HG03196 (cell line): ENCODE data around the gene GRID1.

Experiments used
- ATAC-seq: cut with Tn5 transposase; IDR thresholded peaks from one replicate; pipeline ENCODE4 v1.9.1; 2021; ENCODE audit not compliant: unreplicated experiment

Gene GRID1

DNA sequence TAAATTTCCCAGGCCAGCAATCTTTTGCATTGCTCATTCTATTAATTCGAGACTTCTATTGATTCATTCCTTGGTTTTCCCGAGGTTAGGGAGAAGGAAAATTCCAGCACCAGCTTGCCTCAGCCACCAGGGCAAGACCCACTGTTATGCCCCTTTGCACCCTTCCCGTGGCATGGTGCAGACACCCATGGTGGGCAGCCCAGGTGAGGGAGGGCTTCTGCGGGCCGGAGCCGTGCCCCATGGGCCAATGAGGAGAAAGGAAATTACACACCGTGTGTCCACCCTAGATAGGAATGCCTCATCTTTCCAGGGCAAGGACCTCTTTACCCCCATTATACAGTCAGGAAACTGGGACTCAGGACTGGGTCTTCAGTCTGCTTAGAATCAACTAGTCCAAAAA lies 4.5 kb upstream of the GRID1 start:
- ATAC-seq, result no peak

DNA sequence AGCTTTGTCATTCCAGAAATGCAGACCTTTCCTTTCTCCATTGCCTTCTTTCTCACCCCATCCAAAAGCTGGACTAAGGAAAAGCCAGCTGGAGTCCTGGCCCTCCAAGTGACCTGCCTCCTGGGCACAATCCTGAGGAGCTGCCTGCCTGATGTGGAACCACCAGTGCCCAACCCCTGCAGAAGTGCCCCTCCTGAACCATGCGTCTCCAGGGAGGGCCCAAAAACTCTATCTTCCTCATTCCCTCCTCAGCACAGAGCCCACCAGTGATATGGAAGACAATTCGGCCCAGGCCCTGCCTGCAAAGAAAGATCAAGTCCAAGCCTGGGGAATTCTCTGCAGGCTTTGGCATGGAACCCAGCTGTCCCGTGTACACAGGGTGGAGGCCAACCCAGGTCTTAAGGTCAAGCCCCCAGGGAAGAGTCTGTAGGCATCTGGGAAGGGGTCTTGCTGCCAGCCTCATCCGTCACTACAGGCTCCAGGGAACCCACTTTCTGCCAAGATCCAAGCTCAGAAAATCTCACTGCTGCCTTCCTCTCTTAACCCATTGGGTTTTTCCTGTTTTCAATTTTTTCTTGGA lies 3.5 kb upstream of the GRID1 start:
- ATAC-seq, result no peak

DNA sequence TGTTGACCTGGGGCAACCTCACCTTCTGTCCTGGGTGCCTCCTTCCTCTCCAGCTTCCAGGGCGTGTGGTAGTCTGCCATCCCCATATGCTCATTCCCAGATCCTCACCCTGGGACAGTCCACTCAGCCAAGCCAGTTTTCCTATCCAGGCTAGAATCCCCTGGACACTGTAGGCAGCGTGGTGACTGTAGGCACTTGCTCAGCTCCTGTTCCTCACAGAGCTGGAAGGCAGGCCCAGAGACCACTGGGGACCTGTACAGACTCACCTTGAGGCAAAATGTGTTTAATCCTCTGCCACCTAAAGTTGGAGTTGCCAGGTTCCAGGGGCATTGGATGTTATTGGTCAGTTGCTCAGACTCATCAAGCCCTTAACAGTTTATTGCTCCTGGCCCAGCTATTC lies 2.4 kb upstream of the GRID1 start:
- no peak for ATAC-seq

DNA sequence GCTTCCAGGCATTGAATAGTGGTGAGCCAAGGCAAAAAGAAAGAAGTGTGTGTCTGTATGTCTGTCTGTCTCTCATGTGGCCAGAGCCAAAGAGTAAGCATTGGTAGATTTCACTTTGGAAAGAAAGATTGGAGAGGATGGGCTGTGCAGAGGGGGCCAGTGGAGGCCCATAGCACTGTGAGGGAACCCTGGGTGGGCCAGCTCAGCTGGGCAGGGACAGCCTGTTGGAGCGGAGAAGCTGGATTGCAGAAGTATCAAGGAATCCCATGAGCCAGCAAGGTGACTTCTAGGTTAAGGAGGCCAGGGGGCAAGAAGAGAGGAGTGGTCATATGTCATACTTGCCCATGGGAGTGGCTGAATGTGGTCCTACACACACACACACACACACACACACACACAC lies 1.5 kb upstream of the GRID1 start:
- ATAC-seq, result no peak

DNA sequence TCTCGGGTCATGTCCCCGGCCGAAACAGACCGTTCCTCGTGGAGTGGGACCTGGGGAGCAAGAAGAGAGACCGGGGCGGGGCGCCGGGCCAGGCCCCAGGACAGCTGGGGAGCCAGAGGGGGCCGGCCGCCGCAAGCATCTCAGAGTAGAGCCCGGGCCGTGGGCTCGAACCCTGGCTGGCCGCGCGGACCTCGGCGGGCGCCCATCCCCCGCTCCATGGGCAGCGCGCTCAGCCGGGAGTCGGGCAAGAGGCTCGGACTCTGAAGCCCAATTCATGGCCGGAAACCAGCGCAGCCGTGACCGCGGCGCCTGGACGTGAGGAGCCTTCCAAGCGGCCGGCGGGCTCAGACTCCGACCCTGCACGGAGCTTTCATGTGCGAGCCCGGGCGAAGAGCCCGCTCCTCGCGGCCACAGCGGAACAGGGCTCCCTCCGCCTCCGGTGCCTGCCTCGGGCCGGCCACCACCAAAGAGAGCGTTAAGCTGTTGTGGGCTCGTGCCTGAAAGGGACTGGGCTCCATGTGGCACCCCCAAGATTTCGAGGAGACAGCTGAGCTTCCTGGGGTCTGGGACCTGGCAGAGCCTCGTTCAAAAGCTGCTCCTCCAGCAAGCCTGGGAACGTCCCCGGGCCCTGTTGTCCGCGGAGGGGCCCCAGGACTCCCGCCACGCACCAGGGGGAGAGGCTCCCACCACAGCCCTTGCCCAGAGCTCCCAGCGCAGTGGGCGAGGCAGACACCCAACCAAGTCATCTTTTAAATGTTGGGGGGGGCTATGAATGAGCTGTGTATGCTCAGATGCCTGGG lies 757 bp upstream of the GRID1 start:
- no peak for ATAC-seq

DNA sequence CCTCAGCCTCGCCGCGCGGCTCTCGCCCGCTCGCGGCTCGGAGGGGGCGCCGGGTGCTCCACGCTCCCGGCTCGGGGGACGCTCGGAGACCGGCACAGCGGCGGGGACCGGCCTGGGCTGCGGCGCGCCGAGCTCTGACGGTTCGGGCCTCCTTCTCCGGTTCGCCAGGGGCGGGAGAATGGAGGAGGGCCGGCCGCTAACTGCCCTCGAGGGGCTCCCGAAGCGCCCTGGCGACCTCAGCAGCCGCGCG lies 232 bp upstream of the GRID1 start:
- ATAC-seq, result no peak

DNA sequence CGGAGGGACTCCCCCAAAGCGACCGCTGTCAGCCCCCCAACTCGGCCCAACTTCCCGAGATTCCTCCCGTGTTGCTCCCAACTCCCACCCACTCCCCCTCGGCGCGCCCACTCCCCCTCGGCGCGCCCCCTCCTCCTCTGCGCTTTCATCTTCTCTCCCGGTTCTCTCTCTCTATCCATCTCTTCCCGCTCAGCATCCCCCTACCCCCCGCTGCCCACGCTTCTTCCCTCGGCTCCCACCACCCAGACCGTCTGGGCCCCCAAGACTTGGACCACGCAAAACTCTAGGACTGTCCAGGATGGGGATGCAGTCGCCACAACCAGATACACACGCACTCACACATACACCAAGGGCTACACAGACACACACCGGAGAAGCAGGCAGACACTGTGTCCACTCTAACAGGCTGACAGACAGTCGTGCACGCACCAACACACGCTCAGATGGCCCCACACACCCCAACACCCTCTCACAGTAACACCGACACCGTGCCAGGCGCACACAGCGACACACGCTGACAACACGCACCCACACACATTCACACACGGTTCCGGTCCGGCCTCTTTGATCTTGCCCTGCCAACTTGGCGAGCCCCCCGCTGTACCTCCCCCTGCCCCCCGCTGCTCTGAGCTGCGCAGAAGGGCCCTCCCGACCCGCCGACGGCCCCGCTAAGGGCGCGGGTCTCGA lies 1.1 kb downstream of the GRID1 start:
- no peak for ATAC-seq

DNA sequence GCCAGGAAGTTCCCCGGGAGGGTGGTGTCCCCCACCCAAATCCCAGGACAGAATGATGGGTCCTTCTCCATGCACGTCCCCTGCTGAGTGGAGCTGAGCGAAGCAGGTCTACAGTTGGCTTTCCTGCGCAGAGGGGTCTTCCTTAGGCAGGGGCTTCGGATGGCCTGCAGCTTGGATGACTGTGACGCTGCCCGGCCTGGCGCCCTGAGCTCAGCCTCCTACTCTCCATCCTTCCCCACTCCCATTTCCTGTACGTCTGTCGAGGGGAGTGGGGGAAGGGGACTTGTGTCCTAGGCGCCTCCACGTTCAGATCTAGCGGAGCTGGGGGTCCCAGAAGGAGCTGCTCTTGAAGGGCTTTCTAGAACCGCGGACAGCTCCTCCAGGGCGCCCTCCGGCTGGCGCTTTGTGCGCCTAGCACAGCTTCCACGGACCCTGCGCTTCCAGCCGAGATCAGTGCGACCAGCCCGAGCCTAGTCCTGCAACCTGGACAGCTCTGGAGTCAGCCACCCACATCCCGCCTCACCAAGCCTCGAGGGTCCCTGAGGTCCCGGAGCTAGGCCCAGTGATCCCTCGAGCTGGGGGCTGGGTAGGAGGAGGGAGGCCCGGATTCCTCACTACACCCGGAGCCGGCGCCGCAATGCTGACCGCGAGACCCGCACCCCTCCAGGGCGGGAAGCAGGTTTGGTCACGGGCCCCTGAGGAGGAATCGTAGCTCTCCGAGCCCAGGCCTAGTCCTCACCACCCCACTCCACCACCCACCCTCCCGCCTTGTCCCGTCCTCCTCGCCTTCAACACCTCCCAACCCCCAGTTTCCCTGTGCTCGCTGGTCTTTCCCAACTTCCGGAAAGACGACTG lies 1.9 kb downstream of the GRID1 start:
- no peak for ATAC-seq

DNA sequence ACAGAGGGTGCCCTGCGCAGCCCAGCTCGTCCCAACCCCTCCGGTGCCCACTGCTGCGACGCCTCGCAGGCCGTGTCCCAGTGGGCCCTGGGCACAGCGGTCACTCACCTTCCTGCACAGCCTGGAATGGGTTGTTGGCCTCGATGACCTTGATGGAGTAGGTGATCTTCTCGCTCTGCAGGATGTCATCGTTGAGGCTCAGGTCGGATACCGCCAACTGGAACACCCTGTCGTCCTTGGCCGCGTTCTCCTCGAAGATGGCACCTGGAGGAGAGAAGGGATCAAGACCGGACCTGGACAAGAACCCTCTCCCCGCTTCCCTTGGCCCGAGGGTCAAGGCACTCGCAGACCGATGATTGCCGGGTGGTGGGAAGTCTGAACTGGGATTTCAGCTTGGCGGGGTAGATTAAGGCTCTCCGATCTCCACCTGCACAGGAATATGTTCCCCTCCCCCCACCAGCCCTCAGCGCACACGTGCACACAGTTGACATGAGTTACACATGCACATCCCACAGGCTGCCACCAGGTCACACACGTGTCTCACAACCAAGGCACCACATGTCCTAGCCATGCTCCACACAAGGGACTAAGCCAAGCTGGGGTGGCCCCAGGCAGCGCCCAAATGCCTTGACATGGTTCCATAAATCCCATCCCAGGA lies 2.6 kb downstream of the GRID1 start:
- no peak for ATAC-seq

DNA sequence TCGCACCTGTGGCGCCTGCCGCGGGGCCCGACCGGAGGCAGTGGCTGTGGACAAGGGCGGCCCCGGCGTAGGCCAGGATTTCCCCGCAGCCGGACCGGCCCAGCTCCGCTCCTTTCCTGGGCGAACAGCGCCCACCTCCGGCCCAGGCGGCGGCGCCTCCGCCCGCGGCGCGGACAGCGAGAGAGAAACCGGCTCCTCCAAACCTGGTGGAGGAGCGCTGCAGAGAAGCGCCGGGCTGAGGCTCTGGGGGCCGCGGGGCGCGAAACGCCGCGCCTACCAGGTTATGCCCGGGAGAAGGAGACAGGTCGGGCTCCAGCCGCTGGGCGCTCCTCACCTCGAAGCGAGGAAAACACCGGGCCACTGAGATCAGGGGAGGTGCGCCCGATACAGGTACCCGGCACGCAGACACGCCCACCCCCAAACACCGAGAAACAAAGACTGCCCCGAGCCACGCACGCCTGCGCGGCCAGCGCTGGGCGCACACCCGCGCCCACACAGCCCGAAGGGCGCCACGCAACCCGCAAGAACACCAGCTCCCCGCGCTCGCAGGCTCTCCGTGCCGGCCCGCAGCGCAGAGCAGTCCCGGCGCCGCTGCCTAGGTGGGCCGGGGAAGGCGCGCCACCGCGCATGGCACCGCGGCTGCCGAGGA lies 3.3 kb downstream of the GRID1 start:
- ATAC-seq, result no peak

DNA sequence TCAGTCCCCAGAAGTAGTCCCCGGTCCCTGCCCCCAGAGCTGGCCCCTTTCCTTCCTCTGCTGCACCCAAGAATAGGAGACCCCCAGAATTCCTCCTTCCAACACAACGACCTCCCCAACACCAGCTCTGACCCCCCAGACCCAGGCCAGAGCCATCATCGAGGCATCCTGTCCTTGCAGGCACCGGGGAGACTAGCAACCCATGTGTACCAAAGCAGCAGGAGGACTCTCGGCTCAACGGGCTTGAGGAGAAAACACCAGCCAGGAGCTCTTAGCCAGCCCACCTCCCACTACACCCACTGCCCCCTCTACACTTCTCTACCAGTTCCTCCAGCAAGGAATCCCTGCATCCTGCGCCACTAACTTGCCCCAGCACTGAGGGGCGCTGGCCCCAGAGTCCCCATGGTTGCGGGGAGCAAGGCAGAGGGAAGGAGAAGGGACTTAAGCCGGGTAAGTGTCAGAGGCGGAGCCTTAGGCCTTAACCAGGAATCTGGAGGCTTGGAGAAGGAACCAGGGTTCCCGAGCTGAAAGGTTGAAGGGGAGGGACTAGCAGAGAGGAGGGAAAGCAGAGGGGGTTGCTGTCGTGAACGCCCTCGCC lies 3.9 kb downstream of the GRID1 start:
- ATAC-seq, result no peak

DNA sequence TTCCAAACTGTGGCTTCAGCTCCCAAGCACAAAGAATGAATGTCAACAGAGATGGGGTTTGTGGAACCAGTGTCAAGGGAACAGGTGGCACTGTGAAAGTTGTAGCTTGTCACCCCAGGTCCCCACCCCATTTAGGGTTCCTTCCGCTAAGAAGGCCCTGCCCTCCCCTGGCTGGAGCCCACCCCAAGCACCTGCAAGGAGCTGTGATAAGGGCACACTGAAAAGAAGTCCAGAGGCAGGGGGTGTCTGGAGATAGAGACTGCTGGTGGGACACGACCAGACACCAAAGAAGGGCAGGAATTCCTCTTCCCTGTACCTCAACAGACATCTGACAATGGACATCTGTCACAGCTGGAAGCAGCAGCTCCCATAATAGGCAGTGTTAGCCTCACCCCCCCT lies 4.5 kb downstream of the GRID1 start:
- no peak for ATAC-seq

DNA sequence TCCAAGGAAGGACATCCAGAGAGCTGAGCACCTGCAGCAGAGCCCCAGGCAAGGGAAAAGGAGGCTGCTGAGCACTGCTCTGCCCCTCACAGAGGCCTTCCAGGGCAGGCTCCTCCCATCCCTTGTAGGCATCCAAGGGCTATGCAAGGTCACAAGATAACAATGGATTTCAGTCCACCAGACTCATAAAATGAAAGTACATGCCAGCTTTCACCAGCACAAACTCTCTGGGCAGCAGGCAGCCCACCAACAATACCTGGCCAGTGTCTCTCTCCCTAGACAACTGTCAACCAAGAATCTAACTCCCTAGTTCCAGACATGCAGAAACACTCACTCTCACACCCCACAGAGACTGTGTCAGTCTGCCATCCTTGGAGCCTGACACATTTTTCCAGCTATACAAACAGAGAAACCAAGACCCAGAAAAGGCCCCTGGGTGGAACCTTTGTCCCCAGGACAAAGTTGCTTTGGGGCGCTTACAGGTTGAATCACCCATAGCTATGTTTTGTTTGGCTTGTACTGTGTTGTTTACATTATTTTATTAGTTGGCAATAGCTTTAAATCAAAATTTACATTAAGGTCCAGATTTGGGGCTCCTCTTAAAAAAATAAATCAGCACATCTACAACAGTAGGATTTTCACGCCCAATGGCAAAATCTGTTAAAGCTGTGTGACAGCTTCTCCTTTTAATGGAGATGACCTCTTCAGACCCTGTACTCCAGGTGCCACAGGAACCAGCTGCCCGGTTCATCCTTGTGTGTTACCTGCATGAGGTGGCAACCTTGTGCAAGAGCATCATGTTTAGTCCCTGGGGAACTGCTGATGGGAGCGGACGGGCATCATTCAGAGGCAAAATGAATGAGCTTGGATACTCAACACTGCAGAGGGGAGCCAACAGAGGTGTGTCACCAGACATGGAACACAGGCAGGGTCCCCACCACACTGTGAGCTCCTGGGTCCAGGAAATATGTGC lies 5.2 kb downstream of the GRID1 start:
- no peak for ATAC-seq

DNA sequence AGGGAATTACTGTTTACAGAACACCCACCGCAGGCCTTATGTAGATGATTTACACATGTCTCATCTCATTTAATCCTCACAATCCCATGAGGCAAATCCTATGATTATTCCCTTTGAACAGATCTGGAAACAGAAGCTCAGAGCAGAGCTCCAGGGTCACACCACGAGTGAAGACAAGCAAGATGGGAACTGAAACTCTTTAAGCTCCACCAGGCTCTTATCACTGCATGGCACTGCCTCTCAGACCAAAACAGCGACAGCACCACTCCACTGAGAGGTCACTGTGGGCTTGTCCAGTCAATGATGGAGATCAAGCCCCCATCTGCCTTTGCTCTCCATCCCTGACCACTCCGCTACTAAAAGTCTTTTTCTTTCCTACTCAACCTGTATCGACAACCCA lies 5.9 kb downstream of the GRID1 start:
- no peak for ATAC-seq

DNA sequence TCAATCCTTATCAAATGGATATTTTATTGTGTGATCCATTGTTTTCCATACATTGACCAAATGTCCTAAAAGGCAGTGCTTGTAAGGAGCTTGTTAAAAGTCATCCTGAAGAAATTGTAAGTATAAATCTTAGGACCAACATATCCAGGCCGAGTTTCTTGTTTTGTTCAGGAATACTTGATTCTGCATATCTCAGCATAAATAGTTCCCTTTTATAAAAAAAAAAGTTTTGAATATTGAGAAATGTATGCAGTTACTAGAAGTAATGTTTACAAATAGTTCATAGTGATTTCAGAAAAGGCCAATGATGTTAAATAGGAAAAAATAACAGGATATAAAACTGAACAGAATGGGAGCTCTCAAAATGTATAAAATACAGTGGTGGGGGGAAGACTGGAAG lies 6.6 kb downstream of the GRID1 start:
- ATAC-seq, result no peak

DNA sequence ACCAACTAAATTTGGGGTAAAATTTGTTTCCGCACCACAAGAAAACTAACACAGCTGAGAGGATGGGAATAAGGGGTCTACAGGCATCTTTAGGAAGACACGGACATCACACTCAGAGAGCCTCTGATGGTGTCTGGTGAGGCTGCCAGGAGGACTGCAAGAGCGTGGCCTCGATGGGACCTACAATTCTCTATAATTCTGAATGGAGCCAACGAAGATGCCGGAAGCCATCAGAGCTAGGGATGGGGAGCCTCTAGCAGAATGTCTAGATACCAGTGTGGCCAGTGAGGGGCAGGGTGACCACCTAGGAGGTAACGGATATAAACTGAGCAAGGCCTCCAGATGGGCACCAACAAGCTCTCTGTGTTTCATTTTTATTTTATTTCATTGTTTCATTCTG lies 7.5 kb downstream of the GRID1 start:
- ATAC-seq, result no peak

DNA sequence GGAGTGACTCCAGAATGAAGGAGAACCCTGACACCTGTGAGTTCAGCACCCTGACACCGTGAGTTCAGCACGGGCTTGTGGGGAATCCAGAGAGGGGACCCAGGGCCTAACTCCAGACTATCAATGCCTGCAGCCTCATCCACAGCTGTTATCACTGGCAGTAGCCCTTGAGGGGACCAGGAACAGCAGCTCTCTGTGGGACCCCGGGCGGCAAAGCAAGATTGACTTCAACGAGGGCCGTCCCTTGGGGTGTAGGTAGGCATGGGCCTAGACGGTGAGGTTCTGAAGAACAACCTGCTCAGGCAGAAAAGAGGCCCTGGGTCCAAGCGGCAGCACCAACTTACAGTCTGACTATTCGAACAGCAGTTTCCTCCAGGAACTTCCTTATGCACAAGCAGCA lies 8.9 kb downstream of the GRID1 start:
- no peak for ATAC-seq

DNA sequence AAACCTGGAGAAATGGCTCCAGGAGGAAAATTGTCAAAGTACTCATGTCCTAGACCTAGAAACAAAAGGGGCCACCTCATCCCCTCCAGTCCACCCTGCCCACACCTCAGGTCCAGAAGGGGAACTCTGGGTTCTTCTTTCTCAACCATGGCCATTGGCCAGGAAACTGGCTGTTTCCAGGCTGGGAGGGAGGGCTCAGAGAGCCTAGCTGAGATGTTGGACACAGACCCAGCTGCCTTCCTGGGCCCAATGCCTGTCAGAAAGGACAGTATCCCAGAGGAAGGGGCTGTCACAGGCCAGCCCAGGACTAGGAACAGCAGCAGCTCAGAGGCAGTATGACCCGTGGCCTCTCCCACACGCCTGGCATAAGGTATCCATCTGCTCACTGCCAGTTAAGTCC lies 9.6 kb downstream of the GRID1 start:
- ATAC-seq, result no peak

DNA sequence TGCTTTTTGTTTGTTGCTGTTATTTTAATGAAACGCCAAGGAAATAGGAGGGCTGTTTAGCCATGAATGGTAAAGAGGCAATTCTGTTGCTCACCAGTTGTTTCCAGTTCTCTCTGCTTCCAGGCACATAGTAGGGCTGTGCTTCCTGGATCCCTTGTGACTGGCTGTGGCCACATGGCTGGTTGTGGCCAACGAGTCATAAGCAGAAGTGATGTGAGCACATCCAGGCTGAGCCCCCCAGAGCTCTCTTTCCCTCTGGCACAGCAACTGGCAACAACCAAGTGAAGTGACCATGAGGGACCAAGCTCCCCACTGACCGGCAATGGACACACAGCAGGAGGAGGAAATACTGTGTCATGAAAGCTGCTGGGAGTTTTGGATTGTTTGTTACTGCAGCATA lies 10.3 kb downstream of the GRID1 start:
- no peak for ATAC-seq
